Endothelial cell of umbilical vein (primary cell): ENCODE data around the gene KCNE1. TPM values are rescaled to one million over a fixed set of nuclear protein-coding genes. Genes with fewer than 3 reads are reported as not detected.

Experiments
- BruUV-seq: library from RNA; stranded (reverse); fragments of 400-500 nt; replicated peaks from 2 replicates; lab custom pipeline; 2021; lab: Mats Ljungman, UMichigan
- CTCF ChIA-PET: fragments of 300-600, 350-600 bp; sonication (Branson Sonifier 250); formaldehyde crosslinking; loops from one replicate; lab custom pipeline; 2021; ENCODE audit warnings: antibody characterized with exemption, inconsistent platforms; lab: Charles Lee
- POLR2A ChIA-PET: fragments of 300-600, 350-600 bp; sonication (Branson Sonifier 250); formaldehyde crosslinking; loops from one replicate; lab custom pipeline; 2021; ENCODE audit warnings: antibody characterized with exemption, inconsistent platforms; lab: Charles Lee
- DNase-seq: peaks from one replicate; pipeline ENCODE4 v3.0.0-alpha.2; 2011; ENCODE audit warnings: low read depth, low spot score
- FAIRE-seq: peaks from 2 replicates; lab custom pipeline; 2011; peaks lifted over from hg19 to GRCh38; lab: Jason Lieb, UNC
- H2AFZ ChIP-seq: 2 replicates; pipeline ENCODE4 v1.6.0; 2012; ENCODE audit warnings: low read depth, low read length, control low read depth, inconsistent platforms
- H3K27ac ChIP-seq: 2 replicates; pipeline ENCODE4 v1.5.1; 2011; ENCODE audit warnings: low read depth, mild to moderate bottlenecking, control low read depth, low read length, moderate library complexity; ENCODE audit not compliant: insufficient read depth
- H3K27me3 ChIP-seq, 2 experiments: 2 replicates each; pipeline versions ENCODE4 v1.6.0 to v1.6.1; 2011; ENCODE audit warnings: low read length in 2 of 2, mixed read lengths in 1 of 2; ENCODE audit not compliant: control insufficient read depth in 2 of 2, insufficient read depth in 2 of 2
- H3K36me3 ChIP-seq, 2 experiments: 2 replicates in 1 of 2; 3 replicates in 1 of 2; pipeline ENCODE4 v1.5.1; 2011; ENCODE audit warnings: low read length in 2 of 2, mild to moderate bottlenecking in 1 of 2, moderate library complexity in 1 of 2; ENCODE audit not compliant: control insufficient read depth in 2 of 2, insufficient read depth in 2 of 2; ENCODE audit errors: extremely low read depth in 1 of 2
- H3K4me1 ChIP-seq: 3 replicates; pipeline ENCODE4 v1.5.1; 2011; ENCODE audit warnings: mild to moderate bottlenecking, low read length; ENCODE audit not compliant: control insufficient read depth, insufficient read depth; ENCODE audit errors: extremely low read depth
- H3K4me2 ChIP-seq: 2 replicates; pipeline ENCODE4 v1.6.1; 2011; ENCODE audit warnings: low read length, control low read depth, mixed read lengths; ENCODE audit not compliant: insufficient read depth
- H3K4me3 ChIP-seq, 3 experiments: fragments of 200-600 bp in 1 of 3; sonication (generic), shearing (Covaris generic) in 1 of 3; replicated peaks in 1 of 3; 2 replicates each; pipeline ENCODE4 v1.5.1; 2011 to 2016; ENCODE audit warnings: control low read depth in 3 of 3, low read length in 3 of 3, mild to moderate bottlenecking in 2 of 3, inconsistent platforms in 1 of 3, low read depth in 1 of 3, moderate library complexity in 1 of 3; ENCODE audit not compliant: insufficient read depth in 1 of 3
- H3K79me2 ChIP-seq: 2 replicates; pipeline ENCODE4 v1.6.0; 2012; ENCODE audit warnings: low read length, inconsistent platforms; ENCODE audit not compliant: control insufficient read depth, insufficient read depth
- H3K9ac ChIP-seq: replicated peaks from 2 replicates; pipeline ENCODE3; 2011; ENCODE audit warnings: low read length, control low read depth; ENCODE audit not compliant: insufficient read depth; ENCODE audit errors: extremely low read depth
- H3K9me1 ChIP-seq: replicated peaks from 3 replicates; pipeline ENCODE4 v1.6.0; 2011; ENCODE audit warnings: mild to moderate bottlenecking, low read length; ENCODE audit not compliant: control insufficient read depth, insufficient read depth; ENCODE audit errors: extremely low read depth
- H3K9me3 ChIP-seq: replicated peaks from 2 replicates; pipeline ENCODE4 v1.5.1; 2012; ENCODE audit warnings: low read length, inconsistent platforms; ENCODE audit not compliant: control insufficient read depth, insufficient read depth
- H4K20me1 ChIP-seq: replicated peaks from 2 replicates; pipeline ENCODE3; 2011; ENCODE audit warnings: mild to moderate bottlenecking, low read length; ENCODE audit not compliant: control insufficient read depth, insufficient read depth; ENCODE audit errors: extremely low read depth
- EZH2 ChIP-seq: IDR thresholded peaks from 2 replicates; pipeline ENCODE4 v1.6.1; 2012; ENCODE audit warnings: borderline replicate concordance, low read depth, mild to moderate bottlenecking, moderate library complexity, low read length, inconsistent platforms; ENCODE audit not compliant: severe bottlenecking
- FOS ChIP-seq: IDR thresholded peaks from 2 replicates; pipeline ENCODE4 v1.6.1; 2011; ENCODE audit warnings: mild to moderate bottlenecking, low read length, moderate library complexity, borderline replicate concordance; ENCODE audit not compliant: insufficient read depth
- GATA2 ChIP-seq: IDR thresholded peaks from 2 replicates; pipeline ENCODE4 v1.7.0; 2011; ENCODE audit warnings: low read depth, mild to moderate bottlenecking, moderate library complexity, mixed read lengths, low read length; ENCODE audit not compliant: insufficient read length, insufficient read depth
- JUN ChIP-seq: IDR thresholded peaks from 2 replicates; pipeline ENCODE4 v1.6.1; 2011; ENCODE audit warnings: borderline replicate concordance, low read depth; ENCODE audit not compliant: insufficient read length, insufficient read depth
- MYC ChIP-seq: IDR thresholded peaks from one replicate; pipeline ENCODE4 v1.6.1; 2011; ENCODE audit warnings: mild to moderate bottlenecking, low read depth, low read length
- POLR2A ChIP-seq: IDR thresholded peaks from 2 replicates; pipeline ENCODE4 v1.6.1; 2012; ENCODE audit warnings: low read depth, mild to moderate bottlenecking, control low read depth, low read length
- POLR2AphosphoS5 ChIP-seq: IDR thresholded peaks from 2 replicates; pipeline ENCODE4 v1.6.1; 2012; ENCODE audit warnings: low read depth, mild to moderate bottlenecking, control low read depth, low read length, moderate library complexity; ENCODE audit not compliant: insufficient read depth
- dilution Hi-C: fragments of 300-500 bp; cut with MboI; formaldehyde crosslinking; loops from one replicate; pipeline ENCODE4 v1.15.0; 2019; ENCODE audit warnings: low sequenced_read_pairs; ENCODE audit not compliant: extremely low pct_ligation_motif_present
- intact Hi-C: fragments of 100-400 bp; cut with micrococcal nuclease; formaldehyde crosslinking; loops from one replicate; pipeline ENCODE4 v1.10.0; 2022
- polyA plus RNA-seq, 4 experiments: library from polyadenylated mRNA; depleted of rRNA in 3 of 4; stranded (reverse) in 3 of 4; unstranded in 1 of 4; fragments of >200 nt; gene quantifications; 2 replicates each; pipeline versions ENCODE4 v1.2.1 to v1.2.3, GENCODE V29; 2011 to 2012; ENCODE audit warnings: missing spikeins in 1 of 4
- total RNA-seq: library from RNA; stranded (reverse); gene quantifications from 2 replicates; pipeline ENCODE4 v1.2.3, GENCODE V29; 2021
- TF ChIP-seq, protein P1 (sequence below): IDR thresholded peaks from 2 replicates; pipeline ENCODE4 v1.6.1; 2011; ENCODE audit not compliant: insufficient read depth, insufficient read length
- TF ChIP-seq, protein P2 (sequence below), 2 donors: IDR thresholded peaks; 1 replicate in 1 of 2; 2 replicates in 1 of 2; pipeline ENCODE4 v1.5.1; 2011; ENCODE audit warnings: low read length in 2 of 2, mild to moderate bottlenecking in 2 of 2, moderate library complexity in 2 of 2, control low read depth in 1 of 2, inconsistent platforms in 1 of 2, low read depth in 1 of 2; ENCODE audit not compliant: insufficient read depth in 1 of 2; ENCODE audit errors: extremely low read depth in 1 of 2

Gene KCNE1
- total and polyA plus RNA-seq, 2 donors (not counting 3 experiments of a cell fraction or from before 2014, with no cell fraction given), result 0.10 to 0.38 TPM

DNA sequence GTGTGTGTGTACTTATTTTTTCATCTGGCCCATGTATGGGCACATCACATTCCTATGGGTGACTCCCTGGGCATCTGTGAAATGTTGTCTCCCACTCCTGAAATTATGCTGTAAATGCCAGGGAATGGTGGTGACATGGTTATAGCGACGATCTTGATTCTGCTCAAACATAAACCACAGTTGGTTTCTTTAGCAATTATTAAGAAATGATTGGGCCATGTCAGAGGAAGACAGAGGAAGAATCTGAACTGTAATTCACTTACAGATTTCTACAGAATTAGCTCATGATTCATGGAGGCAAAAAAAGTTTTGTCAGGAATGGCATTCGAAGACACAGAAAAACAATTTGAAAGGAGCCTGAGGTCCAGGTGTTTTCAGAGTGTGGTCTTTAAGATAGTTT is 25.8 kb upstream of the KCNE1 start:
- Histone ChIP-seq H2AFZ (no peak overlapping the region), H3K36me3 (no peaks in the 10 kb centered on the region), H3K9ac (no peak overlapping the region), H3K9me1 (no peaks in the 10 kb centered on the region), H3K27me3 (no peaks in the 10 kb centered on the region), H3K4me3 (no peak overlapping the region), H3K27ac (no peak overlapping the region), H3K9me3 (no peaks in the 10 kb centered on the region), H4K20me1 (no peaks in the 10 kb centered on the region), H3K79me2 (no peaks in the 10 kb centered on the region), H3K4me2 (no peak overlapping the region), H3K4me1 (no peaks in the 10 kb centered on the region)
- DNase-seq (no peak), FAIRE-seq (no peak)
- TF ChIP-seq POLR2A (no peak), MYC (no peak), FOS (no peak), JUN (no peak), GATA2 (no peak), EZH2 (no peak)
- TF ChIP-seq, protein P1, sequence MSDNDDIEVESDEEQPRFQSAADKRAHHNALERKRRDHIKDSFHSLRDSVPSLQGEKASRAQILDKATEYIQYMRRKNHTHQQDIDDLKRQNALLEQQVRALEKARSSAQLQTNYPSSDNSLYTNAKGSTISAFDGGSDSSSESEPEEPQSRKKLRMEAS, result no peak
- dilution Hi-C loops, result no loop called here
- ChIA-PET CTCF (interaction anchor here (1.6 kb wide), 1 partner anchor 11 kb away, joined by 7 read pairs; no protein-coding TSS in a partner anchor), POLR2A (no interaction called here)
- no TSS peak for BruUV-seq
- intact Hi-C loops, result no loop called here

DNA sequence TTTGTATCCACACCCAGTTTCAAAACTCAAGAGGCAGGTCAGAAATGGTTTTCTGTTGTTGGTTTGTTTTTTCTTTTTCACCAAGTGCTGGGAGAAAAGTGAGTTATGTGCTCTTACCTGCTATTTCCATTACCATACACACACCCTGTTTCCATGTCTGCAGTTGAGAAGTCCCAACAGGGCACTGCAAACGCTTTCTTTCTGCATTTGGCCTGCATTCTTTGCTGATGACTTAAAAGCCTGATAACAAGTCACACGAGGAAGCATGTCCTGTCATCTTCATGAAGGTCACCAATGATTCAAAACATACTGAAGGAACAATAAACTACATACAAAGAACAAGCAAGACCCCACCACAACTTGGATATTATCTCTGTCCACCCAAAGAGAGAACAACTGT is 24.8 kb upstream of the KCNE1 start:
- no peaks in the 10 kb centered on the region for H3K36me3 ChIP-seq
- H3K4me1 ChIP-seq, result no peaks in the 10 kb centered on the region
- no peak overlapping the region for H2AFZ ChIP-seq
- no peak overlapping the region for H3K9ac ChIP-seq
- H3K27ac ChIP-seq, result no peak overlapping the region
- POLR2A ChIA-PET, result no interaction called here
- H3K4me2 ChIP-seq, result no peak overlapping the region
- dilution Hi-C loops, result no loop called here
- CTCF ChIA-PET, result no interaction called here
- DNase-seq, result no peak
- TF ChIP-seq EZH2, result no peak
- no peak for TF ChIP-seq FOS
- no peak for TF ChIP-seq MYC
- TF ChIP-seq, protein P1, result no peak
- no peak for TF ChIP-seq POLR2AphosphoS5
- no peak for TF ChIP-seq GATA2
- no peak for TF ChIP-seq POLR2A
- TF ChIP-seq, protein P2, sequence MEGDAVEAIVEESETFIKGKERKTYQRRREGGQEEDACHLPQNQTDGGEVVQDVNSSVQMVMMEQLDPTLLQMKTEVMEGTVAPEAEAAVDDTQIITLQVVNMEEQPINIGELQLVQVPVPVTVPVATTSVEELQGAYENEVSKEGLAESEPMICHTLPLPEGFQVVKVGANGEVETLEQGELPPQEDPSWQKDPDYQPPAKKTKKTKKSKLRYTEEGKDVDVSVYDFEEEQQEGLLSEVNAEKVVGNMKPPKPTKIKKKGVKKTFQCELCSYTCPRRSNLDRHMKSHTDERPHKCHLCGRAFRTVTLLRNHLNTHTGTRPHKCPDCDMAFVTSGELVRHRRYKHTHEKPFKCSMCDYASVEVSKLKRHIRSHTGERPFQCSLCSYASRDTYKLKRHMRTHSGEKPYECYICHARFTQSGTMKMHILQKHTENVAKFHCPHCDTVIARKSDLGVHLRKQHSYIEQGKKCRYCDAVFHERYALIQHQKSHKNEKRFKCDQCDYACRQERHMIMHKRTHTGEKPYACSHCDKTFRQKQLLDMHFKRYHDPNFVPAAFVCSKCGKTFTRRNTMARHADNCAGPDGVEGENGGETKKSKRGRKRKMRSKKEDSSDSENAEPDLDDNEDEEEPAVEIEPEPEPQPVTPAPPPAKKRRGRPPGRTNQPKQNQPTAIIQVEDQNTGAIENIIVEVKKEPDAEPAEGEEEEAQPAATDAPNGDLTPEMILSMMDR (IDR thresholded peaks at IDR 0.05; ENCODE audit: extremely low read depth in 1 of 2, insufficient read depth in 1 of 2, low read depth in 1 of 2, low read length in 2 of 2), result no peak
- no peak for TF ChIP-seq JUN
- no peaks in the 10 kb centered on the region for H4K20me1 ChIP-seq
- no peaks in the 10 kb centered on the region for H3K79me2 ChIP-seq
- H3K9me1 ChIP-seq, result no peaks in the 10 kb centered on the region
- FAIRE-seq, result no peak
- H3K4me3 ChIP-seq, result no peak overlapping the region
- BruUV-seq, result no TSS peak
- intact Hi-C loops, result no loop called here
- H3K9me3 ChIP-seq, result no peaks in the 10 kb centered on the region
- H3K27me3 ChIP-seq, result no peaks in the 10 kb centered on the region
